ENCODE results near the gene ASCC3. TPM values are rescaled to one million over a fixed set of nuclear protein-coding genes. Genes with fewer than 3 reads are reported as not detected.

Gene ASCC3
- total RNA-seq, 1 donor from 2014 or later: 42.0 TPM

- TF ChIP-seq CTCF (IDR thresholded peaks at IDR 0.05): no peak
- Mint-ChIP-seq H3K36me3 (ENCODE audit: unreplicated experiment) (peaks cover 16% of the 10 kb centered on the region), H3K27me3 (ENCODE audit: unreplicated experiment) (peaks cover 90% of the 10 kb centered on the region), H3K4me1 (ENCODE audit: unreplicated experiment) (peaks cover 26% of the 10 kb centered on the region), H3K4me3 (ENCODE audit: unreplicated experiment) (peak overlapping the region; percentile 47), H3K27ac (ENCODE audit: unreplicated experiment) (no peak overlapping the region), H3K9me3 (ENCODE audit: unreplicated experiment) (no peaks in the 10 kb centered on the region)
- no peak for DNase-seq (ENCODE audit: extremely low spot score, unreplicated experiment)
Observed at GRCh38 chr6:100461278-100461916, 419.7 kb downstream of the ASCC3 start.

- no peaks in the 10 kb centered on the region for H3K9me3 Mint-ChIP-seq (ENCODE audit: unreplicated experiment)
- peaks cover 30% of the 10 kb centered on the region for H3K4me1 Mint-ChIP-seq (ENCODE audit: unreplicated experiment)
- peak; percentile 48 for TF ChIP-seq CTCF (IDR thresholded peaks at IDR 0.05)
- no peak for DNase-seq (ENCODE audit: extremely low spot score, unreplicated experiment)
- H3K27ac Mint-ChIP-seq (ENCODE audit: unreplicated experiment): no peak overlapping the region
- peak overlapping the region; percentile 19 for H3K4me3 Mint-ChIP-seq (ENCODE audit: unreplicated experiment)
- peaks cover 20% of the 10 kb centered on the region for H3K36me3 Mint-ChIP-seq (ENCODE audit: unreplicated experiment)
- peaks cover 88% of the 10 kb centered on the region for H3K27me3 Mint-ChIP-seq (ENCODE audit: unreplicated experiment)
Observed at GRCh38 chr6:100460650-100461204, 420.4 kb downstream of the ASCC3 start.

- H3K4me1 Mint-ChIP-seq (ENCODE audit: unreplicated experiment): peaks cover 32% of the 10 kb centered on the region
Observed at GRCh38 chr6:100459592-100460184, 421.4 kb downstream of the ASCC3 start.

GRCh38 chr6:100458841-100459591 lies 422.1 kb downstream of the ASCC3 start:
- DNase-seq (ENCODE audit: extremely low spot score, unreplicated experiment): no peak
- Mint-ChIP-seq H3K4me3 (ENCODE audit: unreplicated experiment) (no peak overlapping the region), H3K27me3 (ENCODE audit: unreplicated experiment) (peaks cover 75% of the 10 kb centered on the region), H3K9me3 (ENCODE audit: unreplicated experiment) (no peaks in the 10 kb centered on the region), H3K4me1 (ENCODE audit: unreplicated experiment) (peaks cover 32% of the 10 kb centered on the region), H3K27ac (ENCODE audit: unreplicated experiment) (no peak overlapping the region), H3K36me3 (ENCODE audit: unreplicated experiment) (peaks cover 22% of the 10 kb centered on the region)
- no peak for TF ChIP-seq CTCF (IDR thresholded peaks at IDR 0.05)

More at GRCh38 chr6:100459592-100460184, 421.4 kb downstream of the ASCC3 start:
- H3K36me3 Mint-ChIP-seq (ENCODE audit: unreplicated experiment): peaks cover 22% of the 10 kb centered on the region
- H3K27me3 Mint-ChIP-seq (ENCODE audit: unreplicated experiment): peaks cover 80% of the 10 kb centered on the region
- no peak for DNase-seq (ENCODE audit: extremely low spot score, unreplicated experiment)
- no peak overlapping the region for H3K27ac Mint-ChIP-seq (ENCODE audit: unreplicated experiment)
- no peaks in the 10 kb centered on the region for H3K9me3 Mint-ChIP-seq (ENCODE audit: unreplicated experiment)
- H3K4me3 Mint-ChIP-seq (ENCODE audit: unreplicated experiment): no peak overlapping the region
- no peak for TF ChIP-seq CTCF (IDR thresholded peaks at IDR 0.05)
